ENCODE results near the gene DAGLB.

Gene DAGLB

GRCh38 chr7:6367701-6368211, 80.0 kb downstream of the DAGLB start:
- peak; percentile 69 for DNase-seq (ENCODE audit: low read depth)

- DNase-seq (ENCODE audit: low read depth): no peak
These were observed 82.3 kb downstream of the DAGLB start for GRCh38 chr7:6365451-6365850.

DNA sequence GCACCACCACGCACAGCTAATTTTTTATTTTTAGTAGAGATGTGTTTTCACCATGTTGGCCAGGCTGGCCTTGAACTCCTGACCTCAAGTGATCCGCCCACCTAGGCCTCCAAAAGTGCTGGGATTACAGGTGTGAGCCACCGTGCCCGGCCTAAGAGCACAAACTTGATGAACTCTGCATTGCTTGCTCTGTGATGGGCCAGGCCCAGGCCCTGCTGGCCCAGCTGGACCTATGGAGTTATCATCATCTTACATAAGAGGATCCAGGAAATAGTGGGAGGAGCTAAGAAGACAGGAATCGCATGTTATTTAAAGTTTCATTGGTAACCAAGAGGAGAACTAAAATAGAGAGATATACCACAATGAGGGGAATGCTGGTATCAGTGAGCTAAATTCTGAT, 86.9 kb downstream of the DAGLB start:
- DNase-seq (ENCODE audit: low read depth): peak; percentile 26

GRCh38 chr7:6359734-6360133, 88.0 kb downstream of the DAGLB start:
- DNase-seq (ENCODE audit: low read depth): no peak
